GM21515 (cell line): Measurements from ENCODE around the gene RPSA.
"Not testable (repeated sequence)": the region's sequence is repeated elsewhere in the genome, so short reads cannot be mapped to it uniquely, and the experiment has no call there.

Source experiments
- ATAC-seq: cut with Tn5 transposase; IDR thresholded peaks from one replicate; pipeline ENCODE4 v1.9.1; 2021; ENCODE audit not compliant: unreplicated experiment

Gene RPSA

DNA sequence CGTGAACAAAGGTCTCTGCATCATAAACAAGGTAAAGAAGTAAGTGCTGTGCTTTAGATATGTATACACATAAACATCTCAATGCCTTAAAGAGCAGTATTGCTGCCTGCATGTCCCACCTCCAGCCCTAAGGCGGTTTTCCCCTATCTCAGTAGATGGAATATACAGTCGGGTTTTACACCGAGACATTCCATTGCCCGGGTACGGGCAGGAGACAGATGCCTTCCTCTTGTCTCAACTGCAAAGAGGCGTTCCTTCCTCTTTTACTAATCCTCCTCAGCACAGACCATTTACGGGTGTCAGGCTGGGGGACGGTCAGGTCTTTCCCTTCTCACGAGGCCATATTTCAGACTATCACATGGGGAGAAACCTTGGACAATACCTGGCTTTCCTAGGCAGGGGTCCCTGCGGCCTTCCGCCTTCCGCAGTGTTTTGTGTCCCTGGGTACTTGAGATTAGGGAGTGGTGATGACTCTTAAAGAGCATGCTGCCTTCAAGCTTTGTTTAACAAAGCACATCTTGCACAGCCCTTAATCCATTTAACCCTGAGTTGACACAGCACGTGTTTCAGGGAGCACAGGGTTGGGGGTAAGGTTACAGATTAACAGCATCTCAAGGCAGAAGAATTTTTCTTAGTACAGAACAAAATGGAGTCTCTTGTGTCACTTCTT is 12.2 kb downstream of the RPSA start:
- ATAC-seq = not testable (repeated sequence)

DNA sequence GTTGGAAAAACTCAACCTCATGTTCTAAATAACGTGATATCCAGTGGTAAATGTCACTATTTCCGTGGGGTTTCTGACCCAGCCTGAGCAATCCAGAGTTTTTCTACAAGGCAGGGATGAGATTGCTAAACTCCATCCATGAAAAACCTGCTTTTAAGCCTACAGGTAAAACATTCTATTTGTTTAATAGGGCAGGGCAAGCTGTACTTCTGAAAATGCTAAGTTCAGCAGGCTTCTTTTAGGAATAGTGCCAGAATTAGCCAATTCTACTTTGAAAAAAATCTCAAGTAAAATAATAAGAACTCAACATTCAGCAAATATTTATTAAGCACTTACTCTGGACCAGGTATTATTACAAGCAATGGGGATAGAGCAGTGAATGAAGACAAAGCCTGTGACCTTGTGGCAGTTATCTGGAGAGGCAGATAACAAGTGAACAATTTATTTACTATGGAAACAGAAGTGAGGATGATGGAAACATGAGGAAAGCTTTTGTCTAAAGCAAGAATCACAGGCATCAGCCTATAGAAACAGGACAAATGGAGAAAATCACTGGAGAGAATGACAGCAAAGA is 13.3 kb downstream of the RPSA start:
- ATAC-seq = no peak

DNA sequence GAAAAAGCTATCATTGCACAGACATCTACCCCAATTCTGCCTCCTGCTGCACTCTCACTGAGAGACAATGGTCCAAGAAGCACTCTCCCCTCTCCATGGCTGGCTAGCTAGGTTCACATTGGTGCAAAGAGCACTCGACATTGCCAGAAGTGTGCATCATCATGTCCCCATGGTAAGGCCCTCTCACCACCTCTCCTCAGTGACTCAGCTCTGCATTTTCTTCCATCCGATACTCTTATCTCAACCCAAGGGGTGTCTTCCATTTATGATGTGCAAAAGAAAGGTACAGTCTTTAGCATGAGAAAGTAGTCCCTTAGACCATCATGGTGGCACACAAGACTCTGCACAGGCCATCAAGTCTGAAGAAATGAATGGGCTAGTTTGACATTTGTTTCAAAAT is 14.0 kb downstream of the RPSA start:
- no peak for ATAC-seq

DNA sequence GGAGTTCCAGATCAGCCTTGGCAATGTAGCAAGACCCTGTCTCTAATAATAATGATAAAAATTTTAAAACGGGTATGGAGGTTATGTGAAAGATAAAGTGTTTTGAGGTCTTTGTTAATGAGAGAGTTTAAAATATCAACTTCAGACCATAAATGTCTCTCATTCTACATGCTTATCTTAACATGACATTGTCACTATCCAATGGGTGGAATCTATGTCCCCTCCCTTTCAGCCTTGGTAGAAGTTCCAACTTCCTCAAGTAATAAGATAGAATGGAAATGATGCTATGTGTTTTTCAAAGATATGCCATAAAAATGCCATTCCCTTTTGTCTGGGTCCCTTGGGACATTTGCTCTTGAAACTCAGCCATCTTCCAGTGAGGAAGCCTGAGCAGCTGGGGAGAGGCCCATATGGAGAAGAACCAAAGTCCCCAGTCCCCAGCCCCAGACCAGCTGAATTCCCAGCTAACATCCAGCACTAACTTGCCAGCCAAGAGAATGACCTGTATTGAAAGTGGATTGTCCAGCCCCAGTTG is 17.0 kb downstream of the RPSA start:
- no peak for ATAC-seq

DNA sequence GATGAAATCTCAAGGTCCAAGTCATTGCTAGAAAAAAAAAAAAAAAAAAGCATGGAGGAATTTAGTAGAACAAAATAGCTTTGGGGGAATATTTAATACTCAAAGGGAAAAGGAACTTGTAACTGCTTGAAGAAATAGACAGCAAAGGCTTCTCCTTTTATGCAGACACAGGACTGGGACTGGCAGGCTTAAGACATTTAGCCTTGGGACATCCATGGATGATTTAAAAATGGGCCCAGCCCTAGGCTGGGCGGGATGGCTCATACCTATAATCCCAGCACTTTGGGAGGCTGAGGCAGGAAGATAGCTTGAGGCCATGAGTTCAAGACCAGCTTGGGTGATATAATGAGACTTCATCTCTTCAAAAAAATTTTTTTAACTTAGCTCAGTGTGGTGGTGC is 19.8 kb downstream of the RPSA start:
- ATAC-seq = no peak

DNA sequence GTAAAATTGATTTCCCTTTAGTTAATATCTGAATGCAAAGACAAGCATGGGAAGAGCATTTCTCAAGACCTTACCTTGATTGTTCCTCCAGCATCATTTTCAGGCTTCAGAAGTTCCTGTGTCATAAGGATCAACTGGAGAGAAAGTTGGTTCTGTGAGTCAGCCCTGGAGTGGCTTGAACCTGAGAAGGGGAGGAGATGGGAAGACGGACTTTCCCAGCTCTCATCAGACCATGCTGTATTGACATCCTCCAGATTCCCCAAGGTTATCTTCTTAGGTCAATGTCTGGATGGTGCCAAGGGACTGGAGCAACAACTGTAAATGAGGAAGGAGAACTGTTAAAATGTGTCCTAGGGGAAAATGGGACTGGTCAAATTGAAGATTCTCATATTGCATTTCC is 21.0 kb downstream of the RPSA start:
- no peak for ATAC-seq

DNA sequence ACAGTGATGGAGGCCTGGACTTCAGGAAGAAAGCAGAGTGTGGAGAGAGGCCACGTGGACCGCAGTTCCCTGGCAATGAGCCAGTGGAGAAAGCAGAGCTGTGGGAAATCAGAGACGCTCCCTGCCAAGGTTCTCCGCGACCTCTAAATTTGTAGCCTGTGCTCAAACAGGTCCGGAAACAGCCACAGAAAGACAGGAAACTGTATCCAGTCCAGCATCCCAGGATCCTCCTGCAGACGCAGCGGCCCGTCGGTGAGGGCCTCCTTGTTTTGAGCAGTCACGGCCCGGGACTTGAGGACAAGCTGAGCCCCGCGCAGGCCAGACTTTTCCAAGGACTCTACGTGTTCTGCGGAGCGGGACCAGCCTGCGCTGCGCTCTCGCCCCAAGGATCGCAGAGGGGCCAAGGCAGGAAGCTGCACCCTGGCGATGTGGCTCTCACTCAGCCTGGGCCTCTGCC is 22.3 kb downstream of the RPSA start:
- ATAC-seq = no peak

DNA sequence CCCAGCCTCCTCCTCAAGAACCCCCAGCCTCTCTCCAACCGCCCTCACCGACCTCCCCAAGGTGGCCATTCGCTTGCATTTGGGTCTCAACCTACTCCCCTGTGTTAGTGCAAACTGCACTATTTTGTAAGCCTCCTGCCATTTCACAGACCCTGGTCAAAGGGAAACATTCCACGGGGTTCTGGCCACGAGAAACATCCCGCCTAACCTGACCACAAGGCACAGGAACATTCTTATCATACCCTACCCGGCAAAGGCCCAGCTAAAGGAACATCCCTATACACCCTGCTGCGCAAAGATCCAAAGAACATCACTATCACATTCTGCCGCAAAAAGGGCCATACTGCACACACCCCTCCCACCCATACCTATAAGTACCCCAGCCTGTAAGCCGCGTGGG is 22.9 kb downstream of the RPSA start:
- no peak for ATAC-seq

DNA sequence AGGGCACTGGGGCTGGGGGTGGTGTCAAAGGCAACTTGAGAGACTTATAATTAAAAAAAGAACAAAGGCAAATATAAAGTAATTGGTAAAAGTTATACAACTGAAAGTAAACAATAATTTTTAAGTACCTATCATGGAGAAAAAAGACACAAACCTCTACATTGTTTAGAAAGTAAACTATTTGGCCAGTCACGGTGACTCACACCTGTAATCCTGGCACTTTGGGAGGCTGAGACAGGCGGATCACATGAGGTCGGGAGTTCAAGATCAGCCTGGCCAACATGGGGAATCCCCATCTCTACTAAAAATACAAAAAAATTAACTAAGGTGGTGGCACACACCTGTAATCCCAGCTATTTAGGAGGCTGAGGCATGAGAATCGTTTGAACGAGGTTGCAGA is 25.8 kb downstream of the RPSA start:
- no peak for ATAC-seq

DNA sequence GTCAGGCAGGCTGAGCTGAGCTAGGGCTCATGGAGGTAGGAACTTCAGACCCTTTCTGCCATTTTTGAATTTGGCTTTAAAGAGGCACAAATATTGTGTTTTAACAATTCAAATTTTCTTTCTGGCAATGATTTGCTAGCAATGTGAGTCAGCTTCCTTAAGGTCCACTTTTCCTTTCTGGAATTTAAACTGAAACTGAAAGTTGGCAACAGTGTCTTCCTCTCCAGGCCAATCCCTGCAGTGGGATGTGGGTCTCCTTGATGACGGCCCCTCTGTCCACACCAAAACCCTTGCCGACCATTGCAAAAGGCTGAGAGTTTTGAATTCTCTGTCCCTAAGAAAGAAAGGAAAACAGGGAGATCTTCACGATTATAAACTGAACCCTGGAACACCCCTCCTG is 27.1 kb downstream of the RPSA start:
- ATAC-seq = no peak

DNA sequence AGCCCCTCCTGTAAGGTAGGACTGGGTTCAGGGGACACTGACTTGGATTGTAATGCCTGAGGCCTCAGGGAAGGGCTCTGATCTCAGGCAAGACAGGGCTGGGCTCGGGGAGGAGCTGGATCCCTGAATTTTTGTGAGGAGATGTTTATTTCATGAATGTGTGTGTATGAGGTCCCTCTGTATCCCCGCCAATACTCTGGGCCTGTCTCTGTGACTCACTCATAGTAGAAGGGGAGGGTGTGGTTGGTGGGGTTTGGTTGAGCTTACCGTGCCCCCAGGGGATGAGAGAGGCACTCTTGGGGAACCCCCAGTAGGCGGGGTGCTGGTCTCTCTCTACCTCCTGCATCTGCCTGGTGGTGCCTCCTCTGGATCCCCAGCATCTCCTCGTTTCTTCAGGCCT is 28.1 kb downstream of the RPSA start:
- no peak for ATAC-seq

DNA sequence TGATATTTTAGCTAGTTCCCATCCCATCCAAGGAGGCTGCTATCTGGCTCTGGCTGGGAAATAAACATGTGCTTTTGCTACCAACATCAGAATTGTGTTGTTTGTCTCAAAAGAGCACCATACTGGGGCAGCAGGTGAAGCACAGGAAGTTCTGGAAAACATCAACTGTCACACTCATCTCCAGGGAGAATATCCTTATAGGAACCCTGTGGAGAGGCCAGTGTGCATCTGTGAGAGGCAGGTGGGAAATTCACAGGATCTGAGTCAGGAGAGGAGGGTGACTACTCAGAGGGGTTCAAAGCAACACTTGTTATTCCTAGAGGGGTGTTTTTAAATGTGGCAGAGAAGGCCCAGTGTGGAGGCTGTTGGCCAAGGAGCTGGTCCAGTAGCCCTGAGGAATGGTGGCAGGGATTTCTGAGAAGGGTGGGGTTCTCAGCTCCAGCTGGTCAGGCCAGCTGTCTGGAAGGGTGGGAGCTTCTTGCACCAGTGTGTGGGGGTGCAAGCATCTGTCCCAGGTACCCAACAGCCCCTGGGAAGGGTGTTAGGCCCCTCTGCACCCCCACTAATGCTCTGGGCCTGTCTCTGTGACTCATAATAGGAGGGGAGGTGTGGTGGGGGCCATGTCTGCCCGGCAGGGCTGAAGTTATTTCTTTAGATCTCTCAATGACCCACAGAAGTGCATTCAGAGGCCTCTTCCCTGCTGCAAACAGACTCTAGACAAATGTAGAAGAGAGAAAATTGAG is 28.7 kb downstream of the RPSA start:
- no peak for ATAC-seq

DNA sequence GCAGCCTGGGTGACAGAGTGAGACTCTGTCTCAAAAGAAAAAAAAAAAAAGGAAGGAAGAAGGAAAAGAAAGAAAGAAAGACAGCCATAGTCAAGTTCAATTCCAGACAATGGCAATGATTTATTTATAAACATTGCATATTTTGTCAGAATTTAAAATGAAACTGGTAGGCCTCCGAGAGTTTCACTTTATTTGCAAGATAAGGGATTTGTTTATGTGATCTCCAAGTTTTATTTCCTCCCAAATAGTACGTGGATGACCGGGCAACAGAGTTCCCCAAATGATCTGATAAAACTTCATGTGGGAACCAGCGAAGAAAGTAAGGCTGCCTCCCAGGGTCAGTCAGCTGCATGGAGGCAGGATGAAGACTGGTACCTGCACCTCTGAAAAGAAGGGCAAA is 32.4 kb downstream of the RPSA start:
- no peak for ATAC-seq

DNA sequence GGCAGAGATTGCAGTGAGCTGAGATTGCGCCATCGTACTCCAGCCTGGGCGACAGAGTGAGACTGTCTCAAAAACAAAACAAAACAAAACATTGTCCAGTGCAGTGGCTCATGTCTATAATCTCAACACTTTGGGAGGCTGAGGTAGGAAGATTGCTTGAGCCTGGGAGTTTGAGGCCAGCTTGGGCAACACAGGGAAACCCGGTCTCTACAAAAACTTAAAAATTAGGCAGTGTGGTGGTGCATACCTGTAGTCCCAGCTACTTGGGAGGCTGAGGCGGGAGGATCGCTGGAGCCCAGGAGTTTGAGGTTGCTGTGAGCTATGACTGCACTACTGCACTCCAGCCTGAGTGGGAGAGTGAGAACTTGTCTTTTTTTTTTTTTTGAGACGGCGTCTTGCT is 33.8 kb downstream of the RPSA start:
- no peak for ATAC-seq

DNA sequence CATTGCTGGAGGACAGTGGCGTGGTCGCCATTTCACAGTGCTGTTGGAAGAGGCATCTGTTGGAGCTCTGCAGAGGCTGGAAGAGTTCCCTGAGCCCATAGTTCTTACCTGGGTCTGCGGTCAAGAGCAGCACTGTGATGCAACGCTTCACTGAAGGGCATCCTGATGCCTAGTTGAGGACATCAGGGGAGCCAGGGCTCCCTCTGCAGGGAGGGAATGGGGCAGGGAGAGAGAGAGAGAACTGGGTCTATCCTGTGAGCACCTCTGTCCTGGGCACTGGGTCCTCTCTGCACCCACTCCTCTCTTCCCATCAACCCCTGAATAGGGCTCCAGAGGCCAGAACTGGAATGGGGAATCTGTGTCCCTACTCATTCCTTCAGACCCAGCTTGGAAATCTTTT is 37.0 kb downstream of the RPSA start:
- no peak for ATAC-seq

DNA sequence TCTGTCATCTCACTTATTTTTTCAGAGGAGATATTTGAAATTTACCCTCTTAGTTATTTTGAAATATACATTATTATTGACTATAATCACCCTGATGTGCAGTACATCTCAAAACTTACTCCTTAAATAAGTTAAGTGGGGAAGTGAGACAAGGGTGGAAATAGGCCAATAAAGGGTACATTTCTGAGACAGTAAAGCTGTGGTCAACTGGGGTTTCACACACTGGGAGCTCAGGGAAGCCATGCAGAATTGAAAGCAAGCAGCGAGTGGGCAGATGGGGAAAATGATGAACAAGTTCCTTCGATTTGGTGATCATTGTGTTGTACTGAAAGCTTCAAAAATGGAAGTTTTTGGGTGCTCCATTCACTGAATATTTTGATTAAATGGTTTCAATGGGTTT is 39.4 kb downstream of the RPSA start:
- no peak for ATAC-seq

DNA sequence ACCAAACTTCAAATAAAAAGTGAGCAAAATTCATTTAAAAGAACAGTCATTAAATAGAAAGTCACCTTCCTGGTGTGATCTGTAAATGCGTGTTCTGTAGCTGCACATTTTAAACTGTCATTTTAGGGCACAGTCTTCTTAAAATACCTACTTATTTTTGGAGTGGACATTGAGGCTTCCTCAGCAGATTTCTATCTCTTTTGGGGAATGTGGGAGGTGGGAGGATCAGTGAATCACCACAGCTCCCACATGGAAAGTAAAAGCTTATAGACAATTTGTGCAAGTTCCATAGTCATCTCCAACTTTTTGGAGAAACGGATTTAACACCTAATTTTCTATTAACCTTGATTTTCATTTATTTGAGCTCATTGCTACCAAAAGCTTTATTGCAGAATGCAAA is 39.9 kb downstream of the RPSA start:
- no peak for ATAC-seq

DNA sequence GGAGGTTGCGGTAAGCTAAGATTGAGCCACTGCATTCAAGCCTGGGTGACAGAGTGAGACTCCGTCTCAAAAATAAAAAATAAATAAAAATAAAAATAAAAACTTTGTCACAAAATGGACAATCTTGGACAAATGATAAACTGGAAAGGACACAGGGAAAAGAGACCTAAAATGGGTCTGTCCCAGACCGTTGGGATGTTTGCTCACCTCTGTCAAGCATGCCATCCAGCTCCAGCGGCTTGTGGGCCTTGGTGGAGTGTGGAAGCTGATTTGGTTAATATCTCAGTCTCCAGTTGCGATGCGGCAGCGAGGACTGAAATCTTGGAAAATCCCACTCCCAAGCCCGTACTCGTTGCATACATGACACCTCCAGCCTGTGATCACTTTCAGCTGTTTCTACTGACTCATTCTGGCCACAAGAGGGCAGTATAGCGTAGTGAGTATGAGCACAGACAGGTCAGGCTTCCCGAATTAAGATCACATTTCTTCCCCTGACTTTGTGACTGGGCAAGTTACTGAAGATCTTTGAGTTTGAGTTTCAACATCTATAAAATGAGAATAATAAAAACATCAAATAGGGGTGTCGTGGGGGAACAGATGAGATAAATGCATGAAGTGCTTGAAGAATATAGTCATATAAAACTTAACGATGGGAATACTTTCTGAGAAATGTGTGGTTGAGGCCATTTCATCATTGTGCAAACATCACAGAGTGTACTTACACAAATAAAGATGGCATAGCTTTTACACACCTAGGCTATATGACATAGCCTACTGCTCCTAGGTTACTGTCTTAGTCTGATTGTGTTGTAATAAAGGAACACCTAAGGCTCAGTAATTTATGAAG is 41.3 kb downstream of the RPSA start:
- peak; percentile 88 for ATAC-seq

DNA sequence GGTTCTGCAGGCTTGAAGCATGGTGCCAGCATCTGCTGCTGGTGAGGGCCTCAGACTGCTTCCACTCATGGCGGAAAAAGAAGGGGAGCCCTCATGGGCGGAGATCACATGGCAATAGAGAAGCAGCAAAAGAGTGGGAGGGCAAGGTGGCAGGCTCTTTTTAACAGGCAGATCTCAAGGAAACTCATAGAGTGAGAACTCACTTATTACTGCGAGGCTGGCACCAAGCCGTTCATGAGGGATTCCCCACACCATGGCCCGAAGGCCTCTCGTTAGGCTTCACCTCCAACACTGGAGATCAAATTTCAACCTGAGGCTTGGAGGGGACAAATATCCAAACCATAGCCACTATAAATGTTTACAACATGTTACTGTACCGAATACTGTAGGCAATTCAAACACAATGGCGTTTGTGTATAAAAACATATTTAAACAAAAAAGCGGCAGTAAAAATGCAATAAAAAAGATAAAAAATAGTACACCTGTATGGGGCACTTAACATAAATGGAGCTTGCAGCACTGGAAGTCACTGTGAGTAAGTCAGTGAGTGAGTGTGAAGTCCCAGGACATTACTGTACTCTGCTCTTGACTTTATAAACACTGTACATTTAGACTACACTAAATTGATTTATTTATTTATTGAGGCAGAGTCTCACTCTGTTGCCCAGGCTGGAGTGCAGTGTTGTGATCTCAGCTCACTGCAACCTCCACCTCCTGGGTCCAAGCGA is 42.1 kb downstream of the RPSA start:
- ATAC-seq = no peak

DNA sequence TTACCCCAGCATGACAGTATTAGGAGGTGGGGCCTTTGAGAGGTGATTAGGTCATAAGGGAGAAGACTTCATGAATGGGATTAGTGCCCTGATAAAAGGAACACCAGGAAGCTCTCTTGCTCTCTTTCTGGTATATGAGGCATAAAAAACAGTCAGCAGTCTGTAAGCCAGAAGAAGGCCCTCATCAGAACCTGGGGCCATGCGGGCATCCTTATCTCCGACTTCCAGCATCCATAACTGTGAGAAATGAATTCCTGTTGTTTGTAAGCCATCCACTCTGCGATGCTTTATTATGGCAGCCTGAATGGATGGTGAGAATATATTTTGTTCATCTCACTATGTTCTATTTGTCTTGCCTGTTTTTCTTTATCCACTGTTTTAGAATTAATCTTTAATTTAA is 43.3 kb downstream of the RPSA start:
- no peak for ATAC-seq

DNA sequence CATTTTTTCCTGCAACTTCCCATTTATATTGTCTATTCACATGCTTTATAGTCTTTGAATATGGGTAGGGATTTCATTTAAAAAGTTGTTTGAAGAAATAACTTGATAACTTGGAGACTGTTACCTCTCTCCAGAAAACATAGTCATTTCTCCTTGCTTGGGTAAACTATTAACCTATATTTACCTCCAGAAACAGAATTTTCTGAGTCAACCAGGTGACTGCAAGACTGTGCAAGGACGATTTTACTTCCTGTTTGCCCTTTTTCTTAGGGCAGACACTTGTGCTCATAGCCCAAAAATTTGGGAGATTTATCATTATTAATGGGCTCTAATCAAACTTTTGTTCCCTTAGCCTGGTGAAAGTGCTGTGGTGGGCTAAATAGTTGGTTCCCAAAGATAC is 46.6 kb downstream of the RPSA start:
- no peak for ATAC-seq
